ENCODE measurements around the gene RANGRF. TPM values are rescaled to one million over a fixed set of nuclear protein-coding genes. Genes with fewer than 3 reads are reported as not detected.
"Not testable (repeated sequence)": the region's sequence is repeated elsewhere in the genome, so short reads cannot be mapped to it uniquely, and the experiment has no call there.

Gene RANGRF, protein sequence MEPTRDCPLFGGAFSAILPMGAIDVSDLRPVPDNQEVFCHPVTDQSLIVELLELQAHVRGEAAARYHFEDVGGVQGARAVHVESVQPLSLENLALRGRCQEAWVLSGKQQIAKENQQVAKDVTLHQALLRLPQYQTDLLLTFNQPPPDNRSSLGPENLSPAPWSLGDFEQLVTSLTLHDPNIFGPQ
- 10 to 100 TPM; 55.1 to 55.3 TPM for total RNA-seq

DNA sequence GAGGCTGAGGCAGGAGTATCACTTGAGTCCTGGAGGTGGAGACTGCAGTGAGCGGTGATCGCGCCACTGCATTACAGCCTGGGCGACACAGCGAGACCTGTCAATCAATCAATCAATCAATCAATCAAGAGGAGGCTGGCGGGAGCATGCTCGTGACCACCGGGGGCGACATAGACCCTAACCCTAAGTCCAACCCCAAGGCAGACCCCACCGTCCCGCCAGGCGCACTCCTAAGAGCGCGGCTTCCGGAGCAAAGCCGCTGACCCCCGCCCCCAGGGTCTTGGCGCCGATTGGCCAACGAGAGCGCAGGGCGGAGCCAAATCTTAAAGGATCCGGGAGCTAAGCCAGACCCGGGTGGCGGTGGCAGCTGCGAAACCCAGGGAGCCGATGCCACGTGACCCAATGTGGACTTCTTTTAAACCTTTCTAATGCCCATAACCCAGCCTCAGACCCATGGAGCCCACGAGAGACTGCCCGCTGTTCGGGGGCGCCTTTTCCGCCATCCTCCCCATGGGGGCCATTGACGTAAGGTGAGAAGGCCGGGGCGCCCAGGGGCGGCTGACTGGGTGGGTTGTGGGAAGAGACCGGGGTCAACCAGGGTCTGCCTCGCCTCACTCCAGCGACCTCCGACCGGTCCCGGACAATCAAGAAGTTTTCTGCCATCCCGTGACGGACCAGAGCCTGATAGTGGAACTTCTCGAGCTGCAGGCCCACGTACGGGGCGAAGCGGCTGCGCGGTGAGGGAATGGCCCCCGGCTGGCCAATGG, at the start of gene RANGRF:
TSS of gene RANGRF (plus strand) at position 335 of the 767 bp plus-strand sequence. CDS start at position 454, 119 bp downstream.
- Mint-ChIP-seq H3K4me3 (peak within 1 kb of the TSS; percentile 95), H3K9me3 (no peaks in the 10 kb centered on the region), H3K27me3 (no peaks in the 10 kb centered on the region), H3K27ac (peak within 1 kb of the TSS; percentile 94), H3K4me1 (peaks cover 23% of the 10 kb centered on the region), H3K36me3 (peaks cover 5% of the 10 kb centered on the region)
- peak; percentile 86 for DNase-seq

DNA sequence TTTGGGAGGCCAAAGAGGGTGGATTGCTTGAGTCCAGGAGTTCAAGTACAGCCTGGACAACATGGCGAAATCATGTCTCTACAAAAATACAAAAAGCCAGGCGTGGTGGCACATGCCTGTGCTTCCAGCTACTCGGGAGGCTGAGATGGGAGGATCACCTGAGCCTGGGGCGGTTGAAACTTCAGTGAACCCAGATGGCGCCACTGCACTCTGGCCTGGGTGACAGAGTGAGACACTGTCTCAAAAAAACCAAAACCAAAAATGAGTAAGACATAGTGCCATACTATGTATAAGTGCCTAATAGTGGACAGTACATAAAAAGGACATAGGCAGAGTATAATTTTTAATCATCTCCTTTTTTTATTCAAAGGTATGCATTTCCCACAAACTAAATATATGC, 44.6 kb upstream of the RANGRF start:
- H3K27ac Mint-ChIP-seq: peak overlapping the region; percentile 60

DNA sequence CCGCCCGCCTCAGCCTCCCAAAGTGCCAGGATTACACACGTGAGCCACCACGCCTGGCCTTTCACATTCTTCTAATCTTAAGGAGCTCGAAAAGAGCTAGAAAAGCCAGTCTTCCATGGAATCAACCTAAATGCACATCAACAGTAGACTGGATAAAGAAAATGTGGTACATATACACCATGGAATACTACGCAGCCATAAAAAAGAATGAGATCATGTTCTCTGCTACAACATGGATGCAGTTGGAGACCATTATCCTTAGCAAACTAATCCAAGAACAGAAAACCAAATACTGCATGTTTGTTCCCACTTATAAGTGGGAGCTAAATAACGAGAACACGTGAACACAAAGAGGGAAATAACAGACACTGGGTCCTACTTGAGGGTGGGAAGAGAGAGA, 43.7 kb upstream of the RANGRF start:
- Mint-ChIP-seq H3K27me3 (no peaks in the 10 kb centered on the region), H3K36me3 (peaks cover 40% of the 10 kb centered on the region), H3K27ac (no peak overlapping the region), H3K9me3 (peaks cover 3% of the 10 kb centered on the region), H3K4me3 (no peak overlapping the region), H3K4me1 (peaks cover 29% of the 10 kb centered on the region)
- DNase-seq: no peak

More for the DNA sequence above, 44.6 kb upstream of the RANGRF start:
- H3K9me3 Mint-ChIP-seq: peaks cover 3% of the 10 kb centered on the region
- H3K4me3 Mint-ChIP-seq: no peak overlapping the region
- no peaks in the 10 kb centered on the region for H3K27me3 Mint-ChIP-seq
- DNase-seq: no peak
- peaks cover 37% of the 10 kb centered on the region for H3K36me3 Mint-ChIP-seq
- H3K4me1 Mint-ChIP-seq: peaks cover 30% of the 10 kb centered on the region

DNA sequence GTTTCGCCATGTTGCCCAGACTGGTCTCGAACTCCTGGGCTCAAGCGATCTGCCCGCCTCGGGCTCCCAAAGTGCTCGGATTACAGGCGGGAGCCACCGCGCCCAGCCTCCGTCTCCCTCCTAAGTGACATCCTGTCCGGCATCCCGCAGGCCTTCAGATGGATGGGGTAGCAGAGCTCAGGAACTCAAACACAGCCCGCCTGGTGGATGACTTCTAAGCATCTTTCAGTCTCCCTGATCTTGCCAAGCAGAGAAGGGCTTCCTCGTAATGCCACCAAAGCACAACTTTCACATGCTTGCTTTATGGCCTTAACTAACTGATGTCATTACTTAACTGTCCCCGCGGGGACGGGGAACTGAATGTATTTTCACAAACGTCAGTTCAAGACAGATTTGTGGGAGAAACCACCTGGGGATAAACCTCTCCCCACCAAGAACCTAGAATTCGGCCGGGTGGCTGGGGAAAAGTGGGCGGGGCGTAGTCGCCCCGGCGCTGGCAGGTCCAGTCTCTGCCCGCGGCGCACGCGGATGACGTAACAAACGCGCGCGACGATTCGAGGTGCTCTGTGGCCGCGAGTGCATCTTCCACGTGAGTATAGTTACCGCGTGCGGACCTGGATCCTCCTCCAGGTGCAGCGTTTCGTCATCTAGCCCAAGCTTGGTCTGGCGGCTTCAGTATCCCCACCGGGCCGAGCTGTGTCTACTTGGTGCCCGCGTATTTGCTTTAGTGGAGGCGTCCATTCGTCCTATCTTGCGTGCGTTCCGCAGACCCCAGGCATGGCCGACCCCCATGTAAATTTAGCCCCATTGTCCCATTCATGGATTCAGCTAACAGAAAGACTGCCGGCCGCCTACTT, 39.5 kb upstream of the RANGRF start, which contains the start of gene PFAS:
TSS of gene PFAS (plus strand) at position 539 of the 857 bp plus-strand sequence. CDS start 4,649 bp downstream, outside the sequence.
- Mint-ChIP-seq H3K4me1 (peaks cover 29% of the 10 kb centered on the region), H3K36me3 (peaks cover 36% of the 10 kb centered on the region)

DNA sequence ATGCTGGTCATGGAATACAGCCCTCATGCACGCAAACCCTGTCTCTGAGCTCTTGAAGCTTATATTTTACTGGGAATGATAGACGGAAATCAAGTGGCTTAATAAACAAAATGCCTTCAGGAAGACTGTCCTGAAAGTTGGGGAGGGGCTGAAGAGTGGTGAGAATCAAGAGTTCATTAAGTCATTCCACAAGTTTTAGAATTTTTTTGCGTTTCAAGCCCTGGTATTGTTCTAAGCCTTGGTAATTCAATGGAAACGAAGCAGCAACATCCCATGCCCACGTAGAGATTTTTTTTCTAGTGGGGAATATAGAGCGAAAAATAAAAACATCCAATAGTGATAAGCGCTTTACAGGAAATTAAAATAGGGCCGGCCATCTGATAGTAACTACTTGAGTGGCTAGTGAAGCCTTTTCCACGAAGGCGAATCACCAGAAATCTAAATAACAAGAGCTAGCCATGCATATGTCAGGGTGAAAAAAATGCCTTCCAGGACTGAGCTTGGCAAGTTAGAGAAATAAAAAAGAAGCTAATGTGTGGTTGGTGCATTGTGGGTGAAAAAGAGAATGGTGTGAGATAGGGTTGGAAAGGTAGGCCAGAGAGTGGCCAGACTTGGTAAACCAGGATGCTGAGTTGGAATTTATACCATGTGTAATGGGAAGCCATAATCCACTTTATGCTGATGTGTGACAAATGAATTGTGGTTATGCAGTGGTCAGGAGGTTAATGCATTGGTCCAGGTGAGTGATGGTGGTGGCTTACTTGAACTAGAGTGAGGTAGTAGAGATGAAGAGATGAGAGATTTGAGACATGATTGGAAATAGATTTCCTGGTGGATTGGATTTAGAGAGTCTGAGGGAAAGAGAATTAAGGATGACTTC, 38.6 kb upstream of the RANGRF start:
- peaks cover 29% of the 10 kb centered on the region for H3K36me3 Mint-ChIP-seq
- peak overlapping the region; percentile 98 for H3K4me3 Mint-ChIP-seq
- H3K9me3 Mint-ChIP-seq: peaks cover 2% of the 10 kb centered on the region
- peak overlapping the region; percentile 100 for H3K27ac Mint-ChIP-seq
- no peak for DNase-seq
- H3K27me3 Mint-ChIP-seq: no peaks in the 10 kb centered on the region
- peaks cover 24% of the 10 kb centered on the region for H3K4me1 Mint-ChIP-seq

More for the DNA sequence above, 39.5 kb upstream of the RANGRF start, which contains the start of gene PFAS:
- peak within 1 kb of the TSS; percentile 98 for H3K4me3 Mint-ChIP-seq
- peak; percentile 98 for DNase-seq
- H3K9me3 Mint-ChIP-seq: peaks cover 3% of the 10 kb centered on the region
- peak within 1 kb of the TSS; percentile 100 for H3K27ac Mint-ChIP-seq
- H3K27me3 Mint-ChIP-seq: no peaks in the 10 kb centered on the region

DNA sequence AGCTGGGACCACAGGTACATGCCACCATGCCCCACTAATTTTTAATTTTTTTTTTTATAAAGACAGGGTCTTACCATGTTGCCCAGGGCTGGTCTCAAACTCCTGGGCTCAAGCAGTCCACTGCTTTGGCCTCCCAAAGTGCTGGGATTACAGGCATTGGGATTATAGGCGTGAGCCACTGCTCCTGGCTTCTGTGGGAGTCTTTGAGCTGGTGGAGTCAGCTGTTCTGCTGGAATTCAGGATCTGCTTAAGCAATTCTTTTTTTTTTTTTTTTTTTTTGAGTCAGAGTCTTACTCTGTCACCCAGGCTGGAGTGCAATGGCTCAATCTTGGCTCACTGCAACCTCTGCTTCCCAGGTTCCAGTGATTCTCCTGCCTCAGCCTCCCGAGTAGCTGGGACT, 37.1 kb upstream of the RANGRF start:
- not testable (repeated sequence) for DNase-seq, H3K4me3 Mint-ChIP-seq, H3K27ac Mint-ChIP-seq, H3K27me3 Mint-ChIP-seq, H3K9me3 Mint-ChIP-seq
- peaks cover 29% of the 10 kb centered on the region for H3K36me3 Mint-ChIP-seq
- peaks cover 14% of the 10 kb centered on the region for H3K4me1 Mint-ChIP-seq

DNA sequence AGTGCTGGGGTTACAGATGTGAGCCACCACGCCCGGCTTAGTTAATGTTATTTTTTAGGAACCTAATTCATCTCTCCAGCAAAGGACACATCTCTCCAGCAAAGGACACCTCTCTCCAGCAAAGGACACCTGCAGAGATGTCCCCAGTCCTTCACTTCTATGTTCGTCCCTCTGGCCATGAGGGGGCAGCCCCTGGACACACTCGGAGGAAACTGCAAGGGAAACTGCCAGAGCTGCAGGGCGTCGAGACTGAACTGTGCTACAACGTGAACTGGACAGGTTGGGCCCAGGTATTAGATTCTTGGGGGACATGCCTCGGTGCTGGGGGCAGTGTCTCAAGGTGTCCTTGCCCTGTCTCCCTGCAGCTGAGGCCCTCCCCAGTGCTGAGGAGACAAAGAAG, 34.7 kb upstream of the RANGRF start:
- no peaks in the 10 kb centered on the region for H3K9me3 Mint-ChIP-seq
- peaks cover 37% of the 10 kb centered on the region for H3K36me3 Mint-ChIP-seq
- no peaks in the 10 kb centered on the region for H3K27me3 Mint-ChIP-seq
- H3K4me3 Mint-ChIP-seq: no peak overlapping the region
- DNase-seq: no peak
- H3K4me1 Mint-ChIP-seq: peaks cover 10% of the 10 kb centered on the region
- H3K27ac Mint-ChIP-seq: no peak overlapping the region

DNA sequence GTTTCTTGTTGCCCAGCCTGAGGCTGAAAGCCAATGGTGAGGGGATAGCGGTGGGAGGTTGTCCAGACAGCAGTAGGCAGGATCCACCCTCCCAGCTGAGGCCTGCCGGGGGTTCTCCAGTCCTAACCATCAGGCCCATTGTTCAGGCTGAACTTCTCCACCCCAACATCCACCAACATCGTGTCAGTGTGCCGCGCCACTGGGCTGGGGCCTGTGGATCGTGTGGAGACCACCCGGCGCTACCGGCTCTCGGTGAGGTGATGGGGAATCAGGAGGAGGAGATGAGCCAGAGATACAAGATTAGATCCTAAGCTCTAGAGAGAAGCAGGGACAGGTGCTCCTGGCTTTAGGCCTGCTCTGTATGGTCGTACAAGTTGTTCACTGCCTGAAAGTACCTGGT, 33.6 kb upstream of the RANGRF start:
- H3K36me3 Mint-ChIP-seq: peaks cover 31% of the 10 kb centered on the region
- peaks cover 9% of the 10 kb centered on the region for H3K4me1 Mint-ChIP-seq
- H3K27me3 Mint-ChIP-seq: no peaks in the 10 kb centered on the region
- no peak overlapping the region for H3K4me3 Mint-ChIP-seq
- H3K9me3 Mint-ChIP-seq: no peaks in the 10 kb centered on the region
- no peak overlapping the region for H3K27ac Mint-ChIP-seq
- DNase-seq: no peak

DNA sequence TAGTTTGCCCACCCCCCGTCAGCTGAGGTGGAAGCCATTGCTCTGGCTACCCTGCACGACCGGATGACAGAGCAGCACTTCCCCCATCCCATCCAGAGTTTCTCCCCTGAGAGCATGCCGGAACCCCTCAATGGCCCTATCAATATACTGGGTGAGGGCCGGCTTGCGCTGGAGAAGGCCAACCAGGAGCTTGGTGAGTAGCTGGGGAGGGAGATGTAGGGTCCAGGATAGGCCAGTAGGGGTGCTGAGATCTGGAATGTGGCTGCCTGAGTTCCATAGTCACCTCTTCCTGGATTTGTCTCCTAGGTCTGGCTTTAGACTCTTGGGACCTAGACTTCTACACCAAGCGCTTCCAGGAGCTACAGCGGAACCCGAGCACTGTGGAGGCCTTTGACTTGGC, 33.0 kb upstream of the RANGRF start:
- H3K27me3 Mint-ChIP-seq: no peaks in the 10 kb centered on the region
- no peak overlapping the region for H3K4me3 Mint-ChIP-seq
- no peak for DNase-seq
- H3K4me1 Mint-ChIP-seq: peaks cover 3% of the 10 kb centered on the region
- peaks cover 28% of the 10 kb centered on the region for H3K36me3 Mint-ChIP-seq
- no peaks in the 10 kb centered on the region for H3K9me3 Mint-ChIP-seq
- H3K27ac Mint-ChIP-seq: no peak overlapping the region

DNA sequence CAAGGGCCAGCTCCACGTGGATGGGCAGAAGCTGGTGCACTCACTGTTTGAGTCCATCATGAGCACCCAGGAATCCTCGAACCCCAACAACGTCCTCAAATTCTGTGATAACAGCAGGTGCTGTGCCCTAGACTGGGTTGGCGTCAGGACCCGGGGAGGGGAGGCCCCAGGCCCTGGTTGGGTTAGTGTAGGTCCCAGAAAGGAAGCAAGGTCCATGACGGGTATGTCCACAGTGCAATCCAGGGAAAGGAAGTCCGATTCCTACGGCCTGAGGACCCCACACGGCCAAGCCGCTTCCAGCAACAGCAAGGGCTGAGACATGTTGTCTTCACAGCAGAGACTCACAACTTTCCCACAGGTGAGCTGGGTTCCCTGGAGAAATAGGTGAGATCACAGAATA, 32.2 kb upstream of the RANGRF start:
- no peaks in the 10 kb centered on the region for H3K27me3 Mint-ChIP-seq

DNA sequence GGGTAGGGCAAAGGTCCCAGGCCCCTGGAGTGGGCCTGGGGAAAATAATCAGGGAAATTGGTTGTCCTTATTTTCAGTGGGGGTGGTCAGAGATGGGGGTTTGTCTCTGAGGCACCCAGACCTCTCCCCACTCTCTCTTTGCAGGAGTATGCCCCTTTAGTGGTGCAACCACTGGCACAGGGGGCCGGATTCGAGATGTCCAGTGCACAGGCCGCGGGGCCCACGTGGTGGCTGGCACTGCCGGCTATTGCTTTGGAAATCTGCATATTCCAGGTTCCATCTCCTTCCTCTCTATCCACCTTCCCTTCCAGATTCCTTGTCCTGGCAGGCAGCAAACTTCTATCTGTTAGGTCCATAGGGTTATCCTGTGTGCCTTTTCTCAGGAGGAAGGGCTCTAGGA, 31.8 kb upstream of the RANGRF start:
- no peak overlapping the region for H3K27ac Mint-ChIP-seq
- no peaks in the 10 kb centered on the region for H3K27me3 Mint-ChIP-seq
- no peaks in the 10 kb centered on the region for H3K4me1 Mint-ChIP-seq
- H3K36me3 Mint-ChIP-seq: peaks cover 31% of the 10 kb centered on the region
- no peak for DNase-seq
- H3K9me3 Mint-ChIP-seq: no peaks in the 10 kb centered on the region
- no peak overlapping the region for H3K4me3 Mint-ChIP-seq

More for the DNA sequence above, 32.2 kb upstream of the RANGRF start:
- H3K27ac Mint-ChIP-seq: no peak overlapping the region
- H3K4me1 Mint-ChIP-seq: no peaks in the 10 kb centered on the region
- H3K4me3 Mint-ChIP-seq: no peak overlapping the region
- DNase-seq: no peak
- peaks cover 31% of the 10 kb centered on the region for H3K36me3 Mint-ChIP-seq
- H3K9me3 Mint-ChIP-seq: no peaks in the 10 kb centered on the region

DNA sequence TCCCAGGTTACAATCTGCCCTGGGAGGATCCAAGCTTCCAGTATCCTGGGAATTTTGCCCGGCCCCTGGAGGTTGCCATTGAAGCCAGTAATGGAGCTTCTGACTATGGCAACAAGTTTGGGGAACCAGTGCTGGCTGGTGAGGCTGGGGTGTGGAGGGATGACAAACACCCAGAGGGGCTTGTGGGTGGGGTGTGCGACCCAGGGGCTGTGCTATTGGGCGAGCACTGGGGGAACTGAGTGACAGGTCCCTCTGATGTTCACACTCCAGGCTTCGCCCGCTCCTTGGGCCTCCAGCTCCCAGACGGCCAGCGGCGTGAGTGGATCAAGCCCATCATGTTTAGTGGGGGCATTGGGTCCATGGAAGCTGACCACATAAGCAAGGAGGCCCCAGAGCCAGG, 30.7 kb upstream of the RANGRF start:
- H3K9me3 Mint-ChIP-seq: no peaks in the 10 kb centered on the region
- no peaks in the 10 kb centered on the region for H3K27me3 Mint-ChIP-seq
- no peak overlapping the region for H3K27ac Mint-ChIP-seq
- H3K4me1 Mint-ChIP-seq: no peaks in the 10 kb centered on the region
- no peak for DNase-seq
- H3K36me3 Mint-ChIP-seq: peaks cover 31% of the 10 kb centered on the region
- H3K4me3 Mint-ChIP-seq: no peak overlapping the region

DNA sequence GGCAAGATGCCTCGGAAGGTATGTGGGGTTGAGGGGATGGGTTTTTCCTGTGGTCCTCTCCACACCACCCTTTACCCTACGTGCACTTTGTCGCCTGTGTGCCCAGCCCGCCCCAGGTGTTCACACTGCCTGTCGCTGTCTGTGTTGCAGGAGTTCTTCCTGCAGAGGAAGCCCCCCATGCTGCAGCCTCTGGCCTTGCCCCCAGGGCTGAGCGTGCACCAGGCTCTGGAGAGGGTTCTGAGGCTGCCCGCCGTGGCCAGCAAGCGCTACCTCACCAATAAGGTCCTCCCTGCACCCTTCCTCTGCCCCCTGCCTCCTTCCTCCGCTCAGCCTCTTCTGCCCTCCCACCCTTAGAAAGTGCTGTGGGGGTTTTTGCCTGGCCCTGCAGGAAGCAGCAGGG, 24.1 kb upstream of the RANGRF start:
- Mint-ChIP-seq H3K4me1 (no peaks in the 10 kb centered on the region), H3K27me3 (no peaks in the 10 kb centered on the region), H3K4me3 (no peak overlapping the region), H3K27ac (no peak overlapping the region), H3K9me3 (no peaks in the 10 kb centered on the region), H3K36me3 (peaks cover 15% of the 10 kb centered on the region)
- no peak for DNase-seq

DNA sequence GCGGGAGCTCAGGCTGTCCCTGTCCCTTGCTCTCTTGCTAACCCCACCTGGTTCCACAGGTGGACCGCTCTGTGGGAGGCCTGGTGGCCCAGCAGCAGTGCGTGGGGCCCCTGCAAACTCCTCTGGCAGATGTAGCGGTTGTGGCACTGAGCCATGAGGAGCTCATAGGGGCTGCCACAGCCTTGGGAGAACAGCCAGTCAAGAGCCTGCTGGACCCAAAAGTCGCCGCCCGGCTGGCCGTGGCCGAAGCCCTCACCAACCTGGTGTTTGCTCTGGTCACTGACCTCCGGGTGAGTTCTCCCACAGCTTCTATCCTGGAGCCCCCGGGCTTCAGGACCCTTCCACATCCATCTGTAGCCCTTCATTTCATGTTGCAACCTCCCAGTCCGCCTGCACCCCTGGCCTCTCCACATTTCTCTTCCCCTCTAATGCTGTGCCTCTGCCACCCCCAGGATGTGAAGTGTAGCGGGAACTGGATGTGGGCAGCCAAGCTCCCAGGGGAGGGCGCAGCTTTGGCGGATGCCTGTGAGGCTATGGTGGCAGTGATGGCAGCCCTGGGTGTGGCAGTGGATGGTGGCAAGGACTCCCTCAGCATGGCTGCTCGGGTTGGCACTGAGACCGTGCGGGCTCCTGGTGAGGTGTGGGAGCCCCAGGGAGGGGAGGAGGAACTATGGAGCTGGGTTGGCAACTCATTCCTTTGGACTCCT, 23.5 kb upstream of the RANGRF start:
- no peak overlapping the region for H3K4me3 Mint-ChIP-seq
- no peaks in the 10 kb centered on the region for H3K4me1 Mint-ChIP-seq
- H3K9me3 Mint-ChIP-seq: no peaks in the 10 kb centered on the region
- H3K36me3 Mint-ChIP-seq: peaks cover 15% of the 10 kb centered on the region
- H3K27me3 Mint-ChIP-seq: no peaks in the 10 kb centered on the region
- H3K27ac Mint-ChIP-seq: no peak overlapping the region
- DNase-seq: no peak
